Kasumi-1 (cell line): ENCODE data around the gene MFN2.
A peak's percentile ranks its signal among the peaks of the same experiment; 100 is the strongest.

Experiments
- DNase-seq, 2 experiments: peaks; one replicate each; lab custom pipeline; 2025; lab: John Stamatoyannopoulos, UW

MFN2 gene

DNA sequence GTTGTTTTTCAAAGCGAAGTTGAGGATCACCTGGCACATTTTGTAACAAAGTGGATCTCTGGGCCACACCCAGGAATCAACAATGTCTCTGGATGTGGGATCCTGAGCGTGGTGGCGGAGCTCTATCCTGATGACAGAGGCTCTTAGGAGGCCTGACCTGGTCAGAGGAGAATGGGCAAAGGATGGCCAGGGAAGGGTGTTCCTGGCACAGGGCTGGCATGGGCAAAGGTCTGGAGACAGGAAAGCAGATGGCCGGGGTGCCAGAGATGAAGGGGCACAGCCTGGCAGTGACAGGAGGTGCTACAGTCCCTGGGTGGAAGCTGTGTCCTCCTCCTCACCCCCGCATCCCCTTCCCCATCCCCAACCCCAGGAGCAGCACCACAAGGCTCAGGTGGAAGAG is 20.0 kb upstream of the MFN2 start:
- no peak for DNase-seq

DNA sequence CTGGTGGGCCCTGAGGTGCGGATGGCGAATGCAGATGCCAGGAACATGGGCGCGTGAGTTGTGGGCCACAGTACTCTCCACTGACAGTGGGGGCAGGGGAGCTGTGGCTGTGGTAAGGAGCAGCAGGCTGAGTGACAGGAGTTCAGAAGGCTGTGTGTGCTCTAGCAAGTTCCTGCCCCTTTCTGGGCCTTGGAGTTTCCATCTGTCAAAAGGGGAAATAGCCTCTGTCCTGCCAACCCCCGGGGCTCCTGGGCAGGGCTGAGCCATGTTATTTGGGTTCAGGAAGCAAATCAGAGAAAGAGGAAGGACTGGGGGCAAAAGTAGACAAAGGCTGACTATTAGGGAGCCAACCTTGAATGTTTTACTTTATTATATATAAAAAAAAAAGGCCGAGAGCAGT is 19.5 kb upstream of the MFN2 start:
- peak; percentile 80 to 83 for DNase-seq

DNA sequence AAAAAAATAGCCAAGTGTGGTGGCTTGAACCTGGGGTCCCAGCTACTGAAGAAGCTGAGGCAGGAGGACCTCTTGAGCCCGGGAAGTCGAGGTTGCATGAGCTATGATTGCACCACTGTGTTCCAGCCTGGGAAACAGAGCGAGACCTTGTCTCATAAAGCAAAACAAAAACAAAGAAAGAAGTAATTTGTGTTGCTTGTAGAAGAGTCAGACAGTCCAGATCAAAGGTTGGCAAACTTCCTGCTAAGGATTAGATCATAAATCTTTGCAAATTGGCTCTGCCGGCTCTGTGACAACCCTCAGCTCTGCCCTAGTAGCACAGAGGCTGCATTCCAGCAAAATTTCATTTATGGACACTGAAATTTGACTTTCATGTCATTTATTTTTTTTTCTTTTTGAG is 19.0 kb upstream of the MFN2 start:
- DNase-seq: no peak

DNA sequence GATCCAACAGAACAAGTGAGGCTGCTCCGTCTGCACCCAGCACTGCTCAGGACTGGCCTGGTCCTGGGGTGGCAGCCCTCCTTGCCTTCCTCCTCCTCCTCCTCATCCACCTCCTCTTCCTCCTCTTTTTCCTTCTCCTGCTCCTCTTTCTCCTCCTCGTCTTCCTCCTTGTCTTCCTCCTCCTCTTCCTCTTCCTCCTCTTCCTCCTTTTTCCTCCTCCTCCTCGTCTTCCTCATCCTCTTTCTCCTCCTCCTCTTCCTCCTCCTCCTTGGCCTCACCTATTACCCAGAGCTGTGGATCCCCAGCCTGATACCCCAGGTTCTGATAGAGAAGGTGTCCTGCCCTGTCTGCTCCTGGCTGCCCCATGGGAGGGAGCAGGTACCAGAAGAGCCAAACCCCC is 16.6 kb upstream of the MFN2 start:
- DNase-seq: no peak

DNA sequence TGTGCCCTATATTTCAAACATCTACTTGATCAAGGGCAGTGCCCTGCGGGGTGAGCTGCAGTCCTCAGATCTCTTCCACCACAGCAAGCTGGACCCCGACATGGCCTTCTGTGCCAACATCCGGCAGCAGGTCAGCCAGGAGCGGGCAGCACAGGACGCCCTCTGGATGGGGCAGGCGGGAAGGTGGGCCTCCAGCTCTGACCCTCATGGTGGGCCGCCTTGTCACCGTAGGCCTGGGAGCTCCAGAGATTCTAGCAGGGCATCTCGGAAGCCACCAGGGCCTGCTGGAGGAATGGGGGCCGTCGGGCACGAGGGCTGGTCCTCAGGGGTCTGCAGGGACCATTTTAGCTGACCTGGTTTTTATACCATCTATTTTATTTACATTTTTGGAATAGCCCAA is 15.6 kb upstream of the MFN2 start:
- no peak for DNase-seq

DNA sequence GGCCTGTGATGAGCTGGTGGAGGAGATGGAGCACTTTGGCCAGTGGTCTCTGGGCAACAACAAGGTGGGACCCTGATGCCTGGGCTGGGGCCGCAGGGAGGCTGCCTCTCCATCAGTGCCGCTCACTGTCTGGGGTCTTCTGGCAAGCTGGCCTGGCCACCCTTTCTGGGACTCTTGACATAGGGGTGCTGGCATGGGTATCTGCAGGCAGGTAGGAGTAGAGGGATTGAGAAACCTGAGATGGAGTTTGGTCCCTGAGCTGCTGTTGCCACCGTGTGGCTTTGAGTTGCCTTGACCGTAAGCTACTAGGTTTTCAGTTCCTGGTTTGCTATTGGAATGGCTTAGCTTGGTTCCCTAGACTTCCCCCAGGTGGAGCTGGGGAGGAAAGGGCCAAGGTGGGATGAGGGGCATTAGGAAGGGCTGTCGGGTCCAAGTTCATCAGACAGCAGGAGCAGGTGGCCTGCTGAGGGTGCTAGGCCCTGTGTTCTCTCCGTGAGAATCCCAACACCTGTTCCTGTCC is 13.2 kb upstream of the MFN2 start:
- peak; percentile 53 to 74 for DNase-seq

DNA sequence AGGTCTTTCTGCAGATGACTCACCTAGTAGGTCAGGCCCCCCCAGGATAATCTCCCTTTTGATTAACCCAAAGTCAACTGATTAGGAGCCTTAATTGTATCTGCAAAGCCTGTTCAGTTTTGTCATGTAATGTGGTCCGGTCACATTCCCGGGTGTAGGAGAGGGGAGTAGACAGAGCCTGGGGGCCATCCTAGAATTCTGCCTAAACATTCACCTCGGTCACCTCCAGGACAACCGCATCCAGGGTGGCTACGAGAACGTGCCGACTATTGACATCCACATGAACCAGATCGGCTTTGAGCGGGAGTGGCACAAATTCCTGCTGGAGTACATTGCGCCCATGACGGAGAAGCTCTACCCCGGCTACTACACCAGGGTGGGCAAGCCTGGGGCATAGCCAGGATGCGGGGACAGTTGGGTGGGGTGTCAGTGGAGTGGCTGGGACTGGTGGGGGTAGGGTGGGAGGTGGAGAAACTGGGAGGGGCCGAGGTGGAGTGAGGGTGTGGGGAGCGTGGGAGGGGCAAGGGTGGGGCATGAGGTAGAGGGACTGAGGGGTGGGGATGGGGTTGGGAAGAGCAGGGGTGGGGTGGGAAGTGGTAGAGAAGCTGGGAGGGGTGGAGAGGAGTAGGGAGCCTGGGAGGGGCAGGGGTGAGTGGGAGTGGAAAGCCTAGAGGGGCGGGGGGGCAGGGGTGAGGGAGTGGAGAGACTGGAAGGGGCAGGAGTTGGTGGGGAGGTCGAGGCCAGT is 9.6 kb upstream of the MFN2 start:
- DNase-seq: no peak

DNA sequence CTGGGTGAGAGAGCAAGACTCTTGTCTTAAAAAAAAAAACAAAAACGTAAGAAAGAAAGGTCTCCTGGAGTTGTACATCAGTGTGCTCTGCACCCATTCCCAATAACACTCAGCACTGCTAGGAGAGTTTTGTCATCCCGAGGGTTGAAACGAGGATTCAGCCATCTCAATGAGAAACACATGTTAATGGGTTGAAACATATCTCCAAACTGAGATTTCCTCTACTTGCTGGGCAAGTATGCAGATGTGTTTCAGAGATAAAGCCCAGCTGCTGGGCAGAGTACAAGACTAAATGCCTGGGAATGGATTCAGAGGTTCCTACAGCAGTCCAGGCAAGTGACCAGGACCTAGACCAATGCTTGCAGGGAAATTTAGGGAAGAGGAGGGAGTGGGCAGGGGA is 2.6 kb upstream of the MFN2 start:
- DNase-seq: no peak

DNA sequence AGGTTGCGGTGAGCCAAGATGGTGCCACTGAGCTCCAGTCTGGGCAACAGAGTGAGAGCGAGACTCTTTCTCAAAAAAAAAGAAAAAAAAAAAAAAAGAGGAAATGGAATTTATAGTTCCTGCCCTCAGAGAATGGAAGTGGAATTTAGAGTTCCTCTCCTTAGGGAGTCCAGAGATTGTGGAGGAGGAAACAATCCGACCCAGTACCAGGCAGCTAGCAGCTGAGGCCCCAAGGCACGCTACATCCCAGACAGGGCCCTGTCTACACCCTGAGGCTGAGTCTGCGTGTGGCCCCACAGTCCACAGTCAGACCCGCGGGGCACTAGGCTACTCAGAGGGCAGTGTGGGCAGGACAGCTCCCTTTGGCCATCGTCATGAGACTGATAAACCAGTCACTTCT is 1.9 kb upstream of the MFN2 start:
- DNase-seq: peak in 1 of 2 experiments; percentile 11

DNA sequence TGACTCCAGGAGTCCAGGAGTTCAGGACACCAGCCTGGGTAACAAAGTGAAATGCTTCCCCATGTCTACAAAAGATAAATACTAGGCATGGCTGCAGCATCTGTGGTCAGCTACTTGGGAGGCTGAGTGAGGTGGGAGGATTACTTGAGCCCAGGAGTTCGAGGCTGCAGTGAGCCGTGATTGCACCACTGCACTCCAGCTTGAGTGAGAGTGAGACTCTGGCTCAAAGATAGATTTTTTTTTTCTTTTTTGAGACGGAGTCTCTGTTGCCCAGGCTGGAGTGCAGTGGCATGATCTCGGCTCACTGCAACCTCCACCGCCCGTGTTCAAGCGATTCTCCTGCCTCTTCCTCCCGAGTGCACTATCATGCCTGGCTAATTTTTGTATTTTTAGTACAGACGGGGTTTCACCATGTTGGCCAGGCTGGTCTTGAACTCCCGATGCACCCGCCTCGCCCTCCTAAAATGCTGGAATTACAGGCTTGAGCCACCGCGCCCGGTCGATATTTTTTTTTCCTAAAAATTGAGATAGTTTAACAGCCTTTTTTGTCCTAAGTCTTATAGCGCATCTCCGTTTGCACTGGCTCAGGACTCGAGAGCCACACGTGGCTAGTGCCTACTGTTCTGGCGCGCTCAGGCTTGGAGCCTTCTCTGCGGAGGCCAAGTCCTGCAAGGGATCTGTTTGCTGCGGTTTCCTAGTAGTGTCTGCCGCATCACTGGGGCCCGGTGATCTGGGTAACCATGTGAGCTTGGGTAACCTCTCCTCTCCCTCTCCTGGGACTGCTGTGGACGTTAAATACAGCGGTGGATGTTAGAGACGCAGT is 1.0 kb upstream of the MFN2 start:
- DNase-seq: no peak

DNA sequence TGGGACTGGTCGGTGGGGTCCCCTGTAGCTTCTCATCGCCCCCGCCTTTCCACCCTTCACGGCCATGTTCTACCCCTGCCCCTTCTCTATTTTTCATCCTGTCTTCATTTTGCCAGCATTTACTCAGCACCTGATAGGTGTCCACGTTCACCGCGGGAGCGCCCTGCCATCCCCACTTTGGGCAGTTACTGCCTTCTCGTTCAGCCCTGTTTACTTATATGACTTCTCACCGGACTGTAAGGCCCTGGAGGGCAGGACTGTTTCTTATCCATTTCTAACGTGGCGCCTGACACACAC is 380 bp downstream of the MFN2 start:
- no peak for DNase-seq

DNA sequence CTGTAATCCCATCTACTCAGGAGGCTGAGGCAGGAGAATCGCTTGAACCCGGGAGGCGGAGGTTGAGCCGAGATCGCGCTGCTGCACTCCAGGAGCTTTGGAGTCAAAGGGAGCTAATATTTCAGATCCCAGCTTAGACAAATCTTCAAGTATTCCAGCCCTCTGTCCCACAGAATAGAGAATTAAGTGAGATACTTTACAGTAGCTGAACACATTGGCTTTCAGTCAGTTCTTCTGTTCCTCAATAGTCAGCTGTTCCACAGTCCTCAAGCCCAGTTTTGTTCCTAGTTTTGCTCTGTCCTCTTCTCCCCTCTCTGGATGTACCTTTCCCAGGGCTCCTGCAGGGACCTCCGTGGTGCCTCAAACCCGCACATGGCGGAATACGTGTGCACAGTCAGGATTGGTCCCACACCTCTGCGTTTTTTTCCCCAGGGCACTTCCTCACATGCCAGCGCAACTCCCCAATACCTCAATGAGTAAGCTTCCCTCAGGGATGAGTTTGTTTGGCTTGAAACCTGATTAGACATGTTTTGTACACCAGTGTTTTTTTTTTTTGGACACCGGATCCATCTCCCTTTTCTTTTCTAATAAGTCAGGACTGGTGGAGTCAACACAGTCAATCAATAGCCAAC is 1.2 kb downstream of the MFN2 start:
- DNase-seq: no peak

DNA sequence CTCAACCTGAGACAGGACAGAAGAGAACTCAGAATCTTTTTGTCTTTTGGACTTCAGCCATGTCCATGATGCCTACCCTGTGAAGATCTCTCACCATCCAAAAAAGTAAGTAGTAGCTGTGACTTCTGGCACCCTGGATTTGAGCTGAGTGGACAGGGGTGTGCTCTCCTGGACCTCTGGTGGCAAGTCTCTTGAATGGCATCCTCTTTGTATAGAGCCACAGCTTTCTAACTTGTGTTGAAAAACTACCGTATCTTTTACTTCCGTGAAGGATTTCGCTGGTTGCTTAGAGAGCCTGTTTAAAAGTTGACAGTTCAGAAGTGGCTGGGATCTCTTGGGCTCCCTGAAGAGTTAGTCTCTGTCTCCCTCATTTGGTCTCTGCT is 1.8 kb downstream of the MFN2 start:
- peak; percentile 40 to 54 for DNase-seq

DNA sequence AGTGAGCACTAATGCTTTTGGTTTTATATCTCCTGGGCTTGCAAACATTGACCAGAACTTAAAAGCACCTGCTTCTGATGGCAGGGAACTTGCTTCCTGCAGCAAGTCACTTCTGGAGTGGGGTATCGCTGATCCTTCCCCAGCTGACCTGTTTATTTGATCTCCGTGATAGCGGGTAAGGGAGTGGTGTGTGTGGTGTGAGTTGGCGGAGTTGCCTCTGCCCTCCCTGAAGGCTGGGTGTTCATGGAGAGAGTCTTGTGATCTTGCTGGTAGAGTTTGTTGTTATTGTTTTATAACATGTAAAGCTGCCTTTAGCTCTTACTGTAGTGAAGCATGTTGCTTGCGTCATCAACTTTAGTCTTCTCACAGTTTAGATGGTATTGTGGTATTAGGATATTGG is 3.9 kb downstream of the MFN2 start:
- DNase-seq: no peak

DNA sequence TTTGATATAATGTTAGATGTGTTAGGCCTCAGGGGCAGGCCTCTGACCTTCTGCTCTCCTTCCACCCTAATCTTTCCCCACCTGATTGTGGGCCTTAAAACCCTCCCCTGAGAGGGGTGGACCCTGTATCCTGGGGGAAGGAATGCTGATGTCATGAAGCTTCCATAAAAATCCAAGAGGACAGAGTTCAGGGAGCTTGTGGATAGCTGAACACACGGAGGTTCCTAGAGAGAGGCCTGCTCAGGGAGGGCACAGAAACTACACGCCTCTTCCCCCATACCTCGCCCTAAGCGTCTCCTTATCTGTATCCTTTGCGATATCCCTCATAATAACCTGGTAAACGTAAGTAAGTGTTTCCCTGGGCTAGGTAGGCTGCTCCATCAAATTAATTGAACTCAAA is 4.3 kb downstream of the MFN2 start:
- DNase-seq: no peak

DNA sequence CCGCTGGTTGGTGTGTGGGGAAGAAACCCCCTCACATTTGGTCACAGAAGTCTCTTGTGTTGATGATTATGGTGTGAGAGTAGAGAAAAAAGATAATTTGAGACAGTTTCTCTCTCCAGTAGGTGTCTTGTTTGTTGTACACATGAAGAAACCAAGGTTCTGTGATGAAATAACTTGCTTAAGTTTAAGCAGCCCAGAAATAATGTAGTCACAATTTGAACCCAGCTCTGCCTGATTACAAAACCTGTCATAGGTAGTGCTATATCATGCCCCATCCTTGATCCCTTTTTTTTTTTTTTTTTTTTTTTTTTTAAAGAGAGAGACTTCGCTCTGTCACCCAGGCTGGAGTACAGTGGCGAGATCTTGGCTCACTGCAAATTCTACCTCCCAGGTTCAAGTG is 4.9 kb downstream of the MFN2 start:
- no peak for DNase-seq

DNA sequence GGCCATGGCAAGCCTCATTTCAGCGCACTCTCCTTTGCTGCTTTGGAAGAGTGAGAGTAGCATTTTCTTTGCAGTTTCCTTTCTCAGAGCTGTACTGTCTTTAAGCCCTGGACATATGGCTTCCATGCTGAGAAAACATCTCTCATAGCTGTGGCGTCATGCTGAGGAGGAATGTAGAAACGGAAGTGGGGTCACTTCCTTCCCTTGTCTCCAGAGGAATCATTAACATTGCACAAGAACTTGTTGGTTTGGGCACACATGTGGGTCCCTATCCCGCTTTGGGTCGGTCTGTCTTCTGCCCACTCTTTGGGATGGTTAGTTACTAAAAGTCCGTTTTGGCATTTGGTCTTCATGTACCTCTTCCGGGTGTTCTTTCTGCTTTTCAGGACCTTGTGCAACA is 5.6 kb downstream of the MFN2 start:
- DNase-seq: peak; percentile 60 to 87

DNA sequence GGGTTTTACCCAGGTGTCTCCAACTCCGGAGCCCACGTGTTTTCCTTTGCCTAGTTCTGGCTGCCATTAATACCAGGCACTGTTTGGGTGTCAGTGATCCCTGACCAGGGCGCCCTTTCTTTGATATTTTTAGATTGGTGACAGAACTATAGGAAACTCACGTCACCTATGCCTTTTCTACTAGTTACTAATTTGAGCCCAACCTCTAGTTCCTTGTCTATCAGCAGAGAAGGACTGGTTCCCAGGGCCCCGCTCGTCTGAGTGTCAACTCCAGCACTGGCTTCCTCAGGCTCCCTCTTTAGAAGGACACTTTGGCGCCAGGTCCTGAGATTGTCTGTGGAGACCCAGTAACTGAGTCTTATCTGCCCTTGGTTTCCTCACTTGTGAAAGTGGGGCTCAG is 9.4 kb downstream of the MFN2 start:
- DNase-seq: no peak

DNA sequence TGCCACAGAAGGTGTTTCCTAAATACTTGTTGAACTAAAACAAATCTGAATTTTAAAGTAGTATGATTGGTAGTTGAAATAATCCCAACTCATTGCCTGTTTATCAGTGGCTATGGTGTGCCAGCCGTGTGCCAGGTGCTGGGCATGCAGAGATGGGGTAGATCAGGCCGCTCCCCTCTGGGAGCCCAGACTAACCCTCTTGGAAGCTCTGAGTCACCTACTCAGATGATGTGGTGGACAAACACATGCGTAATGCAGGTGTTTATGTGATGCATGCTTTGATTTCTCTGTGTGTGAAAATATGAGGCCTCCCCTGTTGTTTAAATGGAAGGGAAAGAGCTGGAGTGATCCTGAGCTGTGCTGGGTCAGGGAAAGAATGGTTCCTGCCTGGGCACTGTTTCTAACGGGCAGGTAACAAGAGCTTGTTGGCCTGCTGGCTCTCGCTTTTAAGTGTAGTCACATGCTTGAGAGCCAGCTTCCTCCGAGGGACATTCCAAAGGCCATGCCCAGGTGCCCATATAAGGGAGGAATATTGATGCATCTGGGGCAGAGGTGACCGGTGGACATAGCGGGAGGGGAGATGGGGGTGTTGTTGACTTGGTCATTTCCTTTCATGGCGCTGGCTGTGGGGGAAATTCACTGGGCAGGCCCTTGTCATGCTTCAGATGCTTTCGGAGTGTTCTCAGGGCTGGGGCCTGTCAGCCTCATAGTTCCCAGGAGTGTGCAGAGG is 10.2 kb downstream of the MFN2 start:
- no peak for DNase-seq

DNA sequence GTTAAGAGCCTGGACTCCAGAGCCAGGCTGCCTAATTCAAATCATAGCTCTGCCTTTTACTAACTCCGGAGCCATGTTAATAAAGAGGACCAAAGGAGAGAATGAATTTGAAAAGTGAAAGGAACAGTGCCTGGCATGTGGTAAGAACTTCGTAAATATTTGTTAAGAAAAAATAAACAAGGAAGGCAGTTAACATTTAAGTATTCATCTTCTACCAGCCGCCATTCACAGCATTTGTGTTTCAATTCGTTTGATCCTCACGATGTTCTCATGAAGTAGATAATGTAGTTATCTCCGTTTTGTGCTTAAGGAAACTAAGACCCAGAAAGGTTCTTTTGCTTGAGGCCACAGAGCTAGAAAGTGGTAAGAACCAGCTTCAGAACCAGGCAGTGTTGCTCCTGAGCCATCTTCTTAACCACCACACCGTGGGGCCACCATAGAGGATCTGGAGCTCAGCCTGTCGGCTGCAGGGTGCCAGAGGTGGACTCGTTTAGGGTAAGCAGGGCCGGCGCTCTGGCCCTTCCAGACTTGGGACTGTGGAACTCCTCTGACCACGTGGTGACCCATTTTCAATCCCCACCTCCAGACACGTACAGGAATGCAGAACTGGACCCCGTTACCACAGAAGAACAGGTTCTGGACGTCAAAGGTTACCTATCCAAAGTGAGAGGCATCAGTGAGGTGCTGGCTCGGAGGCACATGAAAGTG is 11.9 kb downstream of the MFN2 start:
- no peak for DNase-seq

DNA sequence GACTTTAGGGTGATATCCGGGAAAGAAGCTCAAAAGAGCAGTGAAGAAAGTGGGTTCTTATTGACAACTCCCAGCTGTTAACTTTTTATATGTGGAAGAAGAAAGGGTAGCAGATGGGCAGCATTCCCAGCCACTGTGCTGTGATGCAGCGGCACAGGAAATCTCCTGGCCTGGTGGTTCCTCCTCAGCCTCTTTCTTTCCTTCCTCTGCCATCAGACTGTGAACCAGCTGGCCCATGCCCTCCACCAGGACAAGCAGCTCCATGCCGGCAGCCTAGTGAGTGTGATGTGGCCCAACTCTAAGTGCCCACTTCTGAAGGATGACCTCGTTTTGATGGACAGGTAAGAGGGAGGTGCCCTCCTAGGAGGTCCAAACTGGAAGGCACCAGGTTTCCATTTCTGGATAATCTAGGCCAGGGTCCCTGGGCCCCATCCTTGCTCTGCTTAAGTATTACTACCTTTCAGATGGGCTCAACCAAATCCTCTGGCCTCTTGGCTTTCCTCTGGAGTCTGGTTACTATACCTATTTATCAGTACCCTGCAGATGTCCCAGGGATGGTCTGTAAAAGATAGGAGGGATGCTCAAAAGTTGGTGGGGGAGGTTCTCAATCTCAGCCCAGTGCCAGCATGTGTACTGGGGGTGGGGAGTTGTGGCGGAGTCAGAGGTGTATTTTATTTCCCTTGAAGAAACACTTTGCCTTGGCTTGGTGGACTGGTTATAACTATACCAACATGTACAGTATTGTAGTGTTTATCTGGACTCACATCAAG is 17.0 kb downstream of the MFN2 start:
- DNase-seq: no peak
